OCI-LY7 (cell line): ENCODE results near the gene SESN3. TPM values are rescaled to one million over a fixed set of nuclear protein-coding genes. Genes with fewer than 3 reads are reported as not detected.

Experiments used
- BruUV-seq: library from RNA; stranded (reverse); fragments of 400-500 nt; replicated peaks from 2 replicates; lab custom pipeline; 2021; lab: Mats Ljungman, UMichigan
- CTCF ChIA-PET: fragments of 300-600 bp; sonication (Branson Sonifier 250); formaldehyde crosslinking; loops from one replicate; lab custom pipeline; 2022; ENCODE audit warnings: antibody characterized with exemption; ENCODE audit not compliant: unreplicated experiment; lab: Charles Lee
- POLR2A ChIA-PET: fragments of 300-600 bp; sonication (Branson Sonifier 250); formaldehyde crosslinking; loops from one replicate; lab custom pipeline; 2022; ENCODE audit warnings: antibody characterized with exemption; lab: Charles Lee
- DNase-seq: peaks from one replicate; pipeline ENCODE4 v3.0.0-alpha.2; 2015; ENCODE audit warnings: low spot score
- H2AFZ ChIP-seq: fragments of 200-600 bp; sonication (generic), shearing (Covaris generic); 2 replicates; pipeline ENCODE4 v1.6.1; 2014; ENCODE audit warnings: mild to moderate bottlenecking, antibody characterized with exemption, low read length, moderate library complexity
- H3K27ac ChIP-seq: fragments of 200-600 bp; sonication (generic); 2 replicates; pipeline ENCODE4 v1.5.1; 2014; ENCODE audit warnings: mixed run types, low read depth, mild to moderate bottlenecking, moderate library complexity, low read length, inconsistent platforms; ENCODE audit not compliant: poor library complexity, severe bottlenecking
- H3K36me3 ChIP-seq: fragments of 200-600 bp; sonication (generic); 2 replicates; pipeline ENCODE4 v1.6.1; 2014; ENCODE audit warnings: mild to moderate bottlenecking, antibody characterized with exemption, low read length, moderate library complexity, mixed read lengths; ENCODE audit not compliant: insufficient read depth
- H3K4me1 ChIP-seq: fragments of 200-600 bp; sonication (generic); 2 replicates; pipeline ENCODE4 v1.5.1; 2014; ENCODE audit warnings: mild to moderate bottlenecking, low read length; ENCODE audit not compliant: insufficient read depth, poor library complexity, severe bottlenecking
- H3K4me2 ChIP-seq: fragments of 200-600 bp; sonication (generic); 2 replicates; pipeline ENCODE4 v1.6.1; 2014; ENCODE audit warnings: mild to moderate bottlenecking, low read length
- H3K4me3 ChIP-seq: fragments of 200-600 bp; sonication (generic); 2 replicates; pipeline ENCODE4 v1.5.1; 2014; ENCODE audit warnings: mild to moderate bottlenecking, low read depth, low read length; ENCODE audit not compliant: poor library complexity, severe bottlenecking
- H3K79me2 ChIP-seq: fragments of 200-600 bp; sonication (generic); 2 replicates; pipeline ENCODE4 v1.6.1; 2016; ENCODE audit warnings: low read depth, mild to moderate bottlenecking, low read length, moderate library complexity, mixed read lengths; ENCODE audit not compliant: insufficient read depth
- H3K9me2 ChIP-seq: fragments of 200-600 bp; sonication (generic); 2 replicates; pipeline ENCODE4 v1.6.1; 2016; ENCODE audit warnings: mild to moderate bottlenecking, low read length, mixed read lengths; ENCODE audit not compliant: insufficient read depth
- H3K9me3 ChIP-seq: fragments of 200-600 bp; sonication (generic); 2 replicates; pipeline ENCODE4 v1.6.1; 2014; ENCODE audit warnings: mild to moderate bottlenecking, mixed run types, low read length, mixed read lengths
- H4K20me1 ChIP-seq: fragments of 200-600 bp; sonication (generic); 2 replicates; pipeline ENCODE4 v1.6.1; 2014; ENCODE audit warnings: mild to moderate bottlenecking, antibody characterized with exemption, low read length, moderate library complexity, mixed read lengths; ENCODE audit not compliant: insufficient read depth
- EZH2phosphoT487 ChIP-seq: fragments of 200-600 bp; sonication (generic); IDR thresholded peaks from 2 replicates; pipeline ENCODE4 v1.6.1; 2018; ENCODE audit warnings: low read depth, borderline replicate concordance, mild to moderate bottlenecking, mixed run types, antibody characterized with exemption, low read length, moderate library complexity, mixed read lengths
- intact Hi-C: fragments of 100-400 bp; cut with micrococcal nuclease; formaldehyde crosslinking; loops from one replicate; pipeline ENCODE4 v1.10.0; 2022; ENCODE audit not compliant: unreplicated experiment
- total RNA-seq, 2 experiments: library from RNA; depleted of rRNA in 1 of 2; stranded (reverse); fragments of >200 nt in 1 of 2; shearing (Covaris generic) in 1 of 2; gene quantifications; 2 replicates each; pipeline ENCODE4 v1.2.3, GENCODE V29; 2014 to 2022
- TF ChIP-seq, protein P1 (sequence below): fragments of 200-600 bp; sonication (generic); conservative IDR thresholded peaks from 2 replicates; pipeline ENCODE4 v1.5.1; 2014; ENCODE audit warnings: mild to moderate bottlenecking, antibody characterized with exemption, low read length, moderate library complexity, mixed read lengths

SESN3 gene
- total RNA-seq, 2 experiments from 2014 or later, result 4.4 to 9.6 TPM

DNA sequence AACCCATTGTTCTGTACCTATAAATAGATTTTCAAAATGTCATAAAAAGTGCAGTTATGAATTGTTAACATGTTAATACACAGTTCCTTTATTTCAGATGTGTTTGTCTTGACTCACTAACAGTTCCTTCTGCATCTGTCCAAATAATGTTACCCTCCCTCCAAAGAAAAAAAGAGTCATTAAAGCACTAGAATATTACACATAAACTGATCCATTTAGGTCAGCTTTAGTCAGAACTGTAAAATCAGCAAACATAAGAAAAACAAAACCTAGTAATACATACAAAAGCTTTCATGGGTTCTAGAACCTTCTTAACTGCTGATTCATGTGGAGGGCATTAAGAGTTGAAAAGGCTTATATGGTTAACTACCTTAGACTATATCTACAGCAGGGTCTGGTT, 65.4 kb downstream of the SESN3 start:
- intact Hi-C loops, result no loop called here
- H3K79me2 ChIP-seq, result no peaks in the 10 kb centered on the region
- TF ChIP-seq, protein P1, sequence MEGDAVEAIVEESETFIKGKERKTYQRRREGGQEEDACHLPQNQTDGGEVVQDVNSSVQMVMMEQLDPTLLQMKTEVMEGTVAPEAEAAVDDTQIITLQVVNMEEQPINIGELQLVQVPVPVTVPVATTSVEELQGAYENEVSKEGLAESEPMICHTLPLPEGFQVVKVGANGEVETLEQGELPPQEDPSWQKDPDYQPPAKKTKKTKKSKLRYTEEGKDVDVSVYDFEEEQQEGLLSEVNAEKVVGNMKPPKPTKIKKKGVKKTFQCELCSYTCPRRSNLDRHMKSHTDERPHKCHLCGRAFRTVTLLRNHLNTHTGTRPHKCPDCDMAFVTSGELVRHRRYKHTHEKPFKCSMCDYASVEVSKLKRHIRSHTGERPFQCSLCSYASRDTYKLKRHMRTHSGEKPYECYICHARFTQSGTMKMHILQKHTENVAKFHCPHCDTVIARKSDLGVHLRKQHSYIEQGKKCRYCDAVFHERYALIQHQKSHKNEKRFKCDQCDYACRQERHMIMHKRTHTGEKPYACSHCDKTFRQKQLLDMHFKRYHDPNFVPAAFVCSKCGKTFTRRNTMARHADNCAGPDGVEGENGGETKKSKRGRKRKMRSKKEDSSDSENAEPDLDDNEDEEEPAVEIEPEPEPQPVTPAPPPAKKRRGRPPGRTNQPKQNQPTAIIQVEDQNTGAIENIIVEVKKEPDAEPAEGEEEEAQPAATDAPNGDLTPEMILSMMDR, result no peak
- TF ChIP-seq EZH2phosphoT487, result no peak
- no peak for DNase-seq
- no TSS peak for BruUV-seq
- no peaks in the 10 kb centered on the region for H3K36me3 ChIP-seq
- H3K9me3 ChIP-seq, result no peaks in the 10 kb centered on the region
- no peak overlapping the region for H3K4me3 ChIP-seq
- H3K27ac ChIP-seq, result no peak overlapping the region
- POLR2A ChIA-PET, result interaction anchor here (0.7 kb wide), 1 partner anchor 10 kb away, joined by 3 read pairs; no protein-coding TSS in a partner anchor
- CTCF ChIA-PET, result no interaction called here
- no peaks in the 10 kb centered on the region for H3K9me2 ChIP-seq
- no peaks in the 10 kb centered on the region for H4K20me1 ChIP-seq
- H3K4me2 ChIP-seq, result no peak overlapping the region
- H2AFZ ChIP-seq, result no peak overlapping the region
- no peaks in the 10 kb centered on the region for H3K4me1 ChIP-seq

GRCh38 chr11:95163106-95163505, 67.9 kb downstream of the SESN3 start:
- no peak for TF ChIP-seq EZH2phosphoT487
- TF ChIP-seq, protein P1, result no peak
- Histone ChIP-seq H3K4me2 (no peak overlapping the region), H3K27ac (no peak overlapping the region), H3K9me2 (no peaks in the 10 kb centered on the region), H3K4me3 (no peak overlapping the region), H3K79me2 (no peaks in the 10 kb centered on the region), H2AFZ (no peak overlapping the region), H3K9me3 (no peaks in the 10 kb centered on the region), H3K36me3 (no peaks in the 10 kb centered on the region), H3K4me1 (no peaks in the 10 kb centered on the region), H4K20me1 (no peaks in the 10 kb centered on the region)
- no peak for DNase-seq
- intact Hi-C loops, result no loop called here
- ChIA-PET CTCF (no interaction called here), POLR2A (interaction anchor here (0.6 to 1.4 kb wide), 4 partner anchors 10 to 1013 kb away, joined by 3 to 4 read pairs (median 3); no protein-coding TSS in a partner anchor)
- BruUV-seq, result no TSS peak

GRCh38 chr11:95161248-95161647, 69.8 kb downstream of the SESN3 start:
- ChIA-PET POLR2A (interaction anchor here (0.6 kb wide), 2 partner anchors 570 to 607 kb away, joined by 3 read pairs; no protein-coding TSS in a partner anchor), CTCF (no interaction called here)
- no peak overlapping the region for H2AFZ ChIP-seq
- H3K79me2 ChIP-seq, result no peaks in the 10 kb centered on the region
- no peaks in the 10 kb centered on the region for H3K9me3 ChIP-seq
- TF ChIP-seq, protein P1, result no peak
- TF ChIP-seq EZH2phosphoT487, result no peak
- no peaks in the 10 kb centered on the region for H3K36me3 ChIP-seq
- no TSS peak for BruUV-seq
- no peak overlapping the region for H3K4me3 ChIP-seq
- intact Hi-C loops, result no loop called here
- DNase-seq, result no peak
- H4K20me1 ChIP-seq, result no peaks in the 10 kb centered on the region
- H3K27ac ChIP-seq, result no peak overlapping the region
- no peak overlapping the region for H3K4me2 ChIP-seq
- H3K4me1 ChIP-seq, result no peaks in the 10 kb centered on the region
- H3K9me2 ChIP-seq, result no peaks in the 10 kb centered on the region
